ENCODE measurements around the gene CREG1. TPM values are rescaled to one million over a fixed set of nuclear protein-coding genes. Genes with fewer than 3 reads are reported as not detected.

The CREG1 gene
- polyA plus RNA-seq, 1 donor from 2014 or later = 62.9 TPM

DNA sequence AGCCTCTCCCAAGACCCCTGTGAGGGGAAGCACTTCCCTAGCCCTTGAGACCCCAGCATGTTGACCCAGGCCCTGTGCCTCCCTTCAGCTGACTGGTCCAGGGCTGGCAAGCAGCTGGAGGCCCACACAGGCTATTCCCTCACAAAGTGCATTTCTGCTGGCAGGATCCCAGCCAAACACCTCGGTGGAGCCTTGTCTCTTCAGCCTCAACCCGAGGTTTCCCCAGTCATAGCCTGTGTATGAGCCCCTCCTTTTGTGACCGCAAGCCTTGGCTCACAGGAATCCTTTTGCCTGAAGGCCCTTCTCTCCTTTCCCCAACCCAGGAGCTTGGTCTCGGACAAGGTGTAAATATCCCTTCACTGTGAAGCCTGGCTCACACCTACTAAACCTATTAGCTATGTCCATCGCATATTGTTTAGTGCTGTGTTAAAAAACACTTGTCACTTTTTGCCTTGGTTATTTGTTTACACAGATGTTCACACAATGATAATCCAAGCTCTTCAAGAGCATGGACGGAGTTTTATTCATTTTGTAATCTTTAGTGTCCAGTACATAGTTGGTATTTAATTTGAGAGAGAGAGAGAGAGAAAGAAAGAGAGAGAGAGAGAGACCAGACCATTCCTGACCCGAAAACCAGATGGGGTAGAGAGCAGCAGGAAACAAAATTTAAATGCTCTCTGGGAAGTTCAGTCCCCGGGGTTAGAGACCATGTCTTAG lies 26.7 kb downstream of the CREG1 start:
- Histone ChIP-seq H3F3A (ENCODE audit: insufficient read depth, low read length, poor library complexity, severe bottlenecking) (no peaks in the 10 kb centered on the region), H3K4me2 (ENCODE audit: low read length) (no peak overlapping the region), H3K36me3 (ENCODE audit: insufficient read depth, low read length) (no peaks in the 10 kb centered on the region), H3K27ac (ENCODE audit: low read length) (no peak overlapping the region), H3K27me3 (ENCODE audit: insufficient read depth, low read depth, low read length) (no peaks in the 10 kb centered on the region), H2AFZ (ENCODE audit: low read depth, low read length) (no peak overlapping the region), H3K9me3 (ENCODE audit: low read length) (no peaks in the 10 kb centered on the region), H3K9me2 (ENCODE audit: insufficient read depth, low read length) (no peaks in the 10 kb centered on the region), H4K20me1 (ENCODE audit: insufficient read depth) (no peaks in the 10 kb centered on the region), H3K9ac (ENCODE audit: low read length) (no peak overlapping the region), H3K79me2 (replicated peaks; ENCODE audit: insufficient read depth, low read length) (no peaks in the 10 kb centered on the region), H3K4me3 (ENCODE audit: low read length) (no peak overlapping the region)
- TF ChIP-seq RAD21 (conservative IDR thresholded peaks at IDR 0.05) = no peak
- no peak for TF ChIP-seq MXI1 (conservative IDR thresholded peaks at IDR 0.05; ENCODE audit: poor library complexity, severe bottlenecking)
- TF ChIP-seq, protein P1, sequence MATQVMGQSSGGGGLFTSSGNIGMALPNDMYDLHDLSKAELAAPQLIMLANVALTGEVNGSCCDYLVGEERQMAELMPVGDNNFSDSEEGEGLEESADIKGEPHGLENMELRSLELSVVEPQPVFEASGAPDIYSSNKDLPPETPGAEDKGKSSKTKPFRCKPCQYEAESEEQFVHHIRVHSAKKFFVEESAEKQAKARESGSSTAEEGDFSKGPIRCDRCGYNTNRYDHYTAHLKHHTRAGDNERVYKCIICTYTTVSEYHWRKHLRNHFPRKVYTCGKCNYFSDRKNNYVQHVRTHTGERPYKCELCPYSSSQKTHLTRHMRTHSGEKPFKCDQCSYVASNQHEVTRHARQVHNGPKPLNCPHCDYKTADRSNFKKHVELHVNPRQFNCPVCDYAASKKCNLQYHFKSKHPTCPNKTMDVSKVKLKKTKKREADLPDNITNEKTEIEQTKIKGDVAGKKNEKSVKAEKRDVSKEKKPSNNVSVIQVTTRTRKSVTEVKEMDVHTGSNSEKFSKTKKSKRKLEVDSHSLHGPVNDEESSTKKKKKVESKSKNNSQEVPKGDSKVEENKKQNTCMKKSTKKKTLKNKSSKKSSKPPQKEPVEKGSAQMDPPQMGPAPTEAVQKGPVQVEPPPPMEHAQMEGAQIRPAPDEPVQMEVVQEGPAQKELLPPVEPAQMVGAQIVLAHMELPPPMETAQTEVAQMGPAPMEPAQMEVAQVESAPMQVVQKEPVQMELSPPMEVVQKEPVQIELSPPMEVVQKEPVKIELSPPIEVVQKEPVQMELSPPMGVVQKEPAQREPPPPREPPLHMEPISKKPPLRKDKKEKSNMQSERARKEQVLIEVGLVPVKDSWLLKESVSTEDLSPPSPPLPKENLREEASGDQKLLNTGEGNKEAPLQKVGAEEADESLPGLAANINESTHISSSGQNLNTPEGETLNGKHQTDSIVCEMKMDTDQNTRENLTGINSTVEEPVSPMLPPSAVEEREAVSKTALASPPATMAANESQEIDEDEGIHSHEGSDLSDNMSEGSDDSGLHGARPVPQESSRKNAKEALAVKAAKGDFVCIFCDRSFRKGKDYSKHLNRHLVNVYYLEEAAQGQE (IDR thresholded peaks at IDR 0.05; ENCODE audit: borderline replicate concordance) = no peak
- TF ChIP-seq CTCF (IDR thresholded peaks at IDR 0.05; ENCODE audit: poor library complexity, severe bottlenecking) = no peak
- TF ChIP-seq EZH2 (IDR thresholded peaks at IDR 0.05; ENCODE audit: borderline replicate concordance, insufficient read depth, low read length, poor library complexity, severe bottlenecking) = no peak
- TF ChIP-seq SMC3 (conservative IDR thresholded peaks at IDR 0.05; ENCODE audit: poor library complexity) = no peak
- no peak for TF ChIP-seq POLR2AphosphoS5 (IDR thresholded peaks at IDR 0.05)
- TF ChIP-seq EP300 (conservative IDR thresholded peaks at IDR 0.05; ENCODE audit: poor library complexity, severe bottlenecking) = no peak
- no peak for TF ChIP-seq TAF1 (IDR thresholded peaks at IDR 0.05; ENCODE audit: low read depth)

- no peaks in the 10 kb centered on the region for H3K36me3 ChIP-seq (ENCODE audit: insufficient read depth, low read length)
- H3K4me2 ChIP-seq (ENCODE audit: low read length) = no peak overlapping the region
- H3K9ac ChIP-seq (ENCODE audit: low read length) = no peak overlapping the region
- H3K27me3 ChIP-seq (ENCODE audit: insufficient read depth, low read depth, low read length) = no peaks in the 10 kb centered on the region
- H3K4me3 ChIP-seq (ENCODE audit: low read length) = no peak overlapping the region
- H3K9me3 ChIP-seq (ENCODE audit: low read length) = no peaks in the 10 kb centered on the region
- H3K27ac ChIP-seq (ENCODE audit: low read length) = no peak overlapping the region
- no peaks in the 10 kb centered on the region for H3F3A ChIP-seq (ENCODE audit: insufficient read depth, low read length, poor library complexity, severe bottlenecking)
- no peaks in the 10 kb centered on the region for H3K9me2 ChIP-seq (ENCODE audit: insufficient read depth, low read length)
- no peaks in the 10 kb centered on the region for H3K79me2 ChIP-seq (replicated peaks; ENCODE audit: insufficient read depth, low read length)
- H4K20me1 ChIP-seq (ENCODE audit: insufficient read depth) = no peaks in the 10 kb centered on the region
- TF ChIP-seq EP300 (conservative IDR thresholded peaks at IDR 0.05; ENCODE audit: poor library complexity, severe bottlenecking) = no peak
- no peak for TF ChIP-seq RAD21 (conservative IDR thresholded peaks at IDR 0.05)
- no peak for TF ChIP-seq SMC3 (conservative IDR thresholded peaks at IDR 0.05; ENCODE audit: poor library complexity)
- no peak overlapping the region for H2AFZ ChIP-seq (ENCODE audit: low read depth, low read length)
Measured at GRCh38 chr1:167524651-167525050, 28.9 kb downstream of the CREG1 start.
